HepG2 (cell line): Measurements from ENCODE around the gene C5AR1. TPM values are rescaled to one million over a fixed set of nuclear protein-coding genes. Genes with fewer than 3 reads are reported as not detected.

Experiments used
- FOXJ3 ChIP-seq: sonication (generic); formaldehyde crosslinking; IDR thresholded peaks from 2 replicates; pipeline ENCODE4 v1.4.0; 2020; ENCODE audit warnings: missing genetic modification reagents, mild to moderate bottlenecking, borderline replicate concordance
- ISL2 ChIP-seq: sonication (generic); formaldehyde crosslinking; IDR thresholded peaks from 2 replicates; pipeline ENCODE4 v1.5.0; 2020; ENCODE audit warnings: missing genetic modification reagents
- KDM2A ChIP-seq: sonication (generic); formaldehyde crosslinking; IDR thresholded peaks from 2 replicates; pipeline ENCODE4 v1.4.0; 2020; ENCODE audit warnings: low read depth, missing genetic modification reagents, borderline replicate concordance
- MXD1 ChIP-seq: sonication (generic); formaldehyde crosslinking; IDR thresholded peaks from 2 replicates; pipeline ENCODE4 v1.4.0; 2020; ENCODE audit warnings: mild to moderate bottlenecking, missing genetic modification reagents
- PCBP2 ChIP-seq: fragments of 200-400 bp; formaldehyde crosslinking; optimal IDR thresholded peaks from 2 replicates; pipeline ENCODE3; 2018; ENCODE audit warnings: low read length, low read depth; ENCODE audit not compliant: poor library complexity, severe bottlenecking
- RNF219 ChIP-seq: sonication (generic); formaldehyde crosslinking; IDR thresholded peaks from 2 replicates; pipeline ENCODE4 v1.5.0; 2020; ENCODE audit warnings: mild to moderate bottlenecking, missing genetic modification reagents
- SIN3A ChIP-seq: IDR thresholded peaks from 2 replicates; pipeline ENCODE4 v1.6.1; 2011; ENCODE audit warnings: low read depth, mild to moderate bottlenecking, control low read depth, low read length, borderline replicate concordance
- ZBTB20 ChIP-seq: sonication (generic); formaldehyde crosslinking; IDR thresholded peaks from 2 replicates; pipeline ENCODE4 v1.8.1; 2023; ENCODE audit warnings: missing genetic modification reagents, low read depth, mild to moderate bottlenecking, borderline replicate concordance
- ZFAT ChIP-seq: sonication (generic); formaldehyde crosslinking; conservative IDR thresholded peaks from 2 replicates; pipeline ENCODE4 v1.8.1; 2023; ENCODE audit warnings: missing genetic modification reagents, inconsistent platforms
- ZFP62 ChIP-seq: sonication (generic); formaldehyde crosslinking; IDR thresholded peaks from 2 replicates; pipeline ENCODE4 v1.4.0; 2020; ENCODE audit warnings: missing genetic modification reagents
- ZNF557 ChIP-seq: sonication (generic); formaldehyde crosslinking; IDR thresholded peaks from 2 replicates; pipeline ENCODE4 v1.4.0; 2020; ENCODE audit warnings: missing genetic modification reagents
- ZNF614 ChIP-seq: IDR thresholded peaks from 2 replicates; pipeline ENCODE4 v1.6.1; 2018; ENCODE audit warnings: missing biosample characterization, missing genetic modification reagents, inconsistent platforms, borderline replicate concordance
- ZNF850 ChIP-seq: sonication (generic); formaldehyde crosslinking; conservative IDR thresholded peaks from 2 replicates; pipeline ENCODE4 v1.9.0; 2021; ENCODE audit warnings: mild to moderate bottlenecking, missing genetic modification reagents
- polyA plus RNA-seq, 8 experiments: library from polyadenylated mRNA; depleted of rRNA in 3 of 8; stranded (reverse) in 7 of 8; unstranded in 1 of 8; fragments of >200 nt; fragmentation: Illumina TruSeq in 4 of 8; extraction: Trizol in 4 of 8; gene quantifications; 2 replicates each; pipeline versions ENCODE4 v1.2.1 to v1.2.3, GENCODE V29; 2011 to 2016; ENCODE audit warnings: low read depth in 4 of 8, missing spikeins in 1 of 8, mixed read lengths in 1 of 8; ENCODE audit not compliant: insufficient read depth in 1 of 8
- total RNA-seq, 5 experiments: library from RNA; depleted of rRNA; stranded (reverse); fragments of >200 nt; fragmentation: Illumina TruSeq; extraction: Trizol; gene quantifications; 2 replicates each; pipeline ENCODE4 v1.2.3, GENCODE V29; 2016; ENCODE audit warnings: low read depth in 1 of 5
- TF ChIP-seq, protein P1 (sequence below): sonication (generic); formaldehyde crosslinking; IDR thresholded peaks from 2 replicates; pipeline ENCODE4 v1.4.0; 2020; ENCODE audit warnings: missing genetic modification reagents
- TF ChIP-seq, protein P2 (sequence below): sonication (generic); formaldehyde crosslinking; IDR thresholded peaks from 2 replicates; pipeline ENCODE4 v1.8.1; 2022; ENCODE audit warnings: low read depth, mild to moderate bottlenecking, missing genetic modification reagents
- TF ChIP-seq, protein P3 (sequence below): fragments of 450-650 bp; IDR thresholded peaks from 2 replicates; pipeline ENCODE4 v1.6.1; 2017

C5AR1 gene
- total and polyA plus RNA-seq, 2 of the 13 experiments (the other 11 are each of a cell fraction or from before 2014, with no cell fraction given) = 0.07 to 1.6 TPM

DNA sequence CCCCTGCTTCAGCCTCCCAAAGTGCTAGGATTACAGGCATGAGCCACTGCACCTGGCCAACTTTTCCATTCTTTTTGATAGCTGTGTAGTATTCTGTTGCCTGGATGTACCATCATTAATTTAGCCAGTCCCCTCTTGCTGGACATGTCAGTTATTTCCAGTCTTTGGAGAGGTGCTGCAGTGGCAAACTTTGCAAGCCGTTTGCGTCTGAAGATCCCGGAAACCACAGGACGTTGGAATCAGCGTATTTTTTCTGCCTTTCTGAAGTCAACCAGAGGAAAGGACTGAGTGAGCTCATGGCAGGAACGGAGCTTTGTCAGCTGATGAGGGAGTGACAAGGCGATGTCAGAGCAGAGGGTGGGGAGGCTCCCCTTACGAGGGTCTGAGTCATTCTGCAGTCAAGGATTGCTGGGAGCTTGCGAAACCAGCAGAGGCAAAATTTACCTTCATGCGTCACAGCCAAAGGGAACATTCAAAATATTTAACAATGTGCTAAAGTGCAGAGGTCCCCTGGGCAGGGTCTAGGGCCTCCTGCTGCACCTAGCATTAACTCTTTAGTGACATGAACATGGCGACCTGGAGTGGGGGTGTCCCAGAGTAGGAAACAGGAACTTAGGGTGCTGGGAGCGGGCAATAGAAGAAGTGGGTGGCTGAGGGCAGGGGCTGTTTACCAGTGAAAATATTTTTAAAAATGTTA is 5.6 kb downstream of the C5AR1 start (continued):
- TF ChIP-seq ZNF557 (CRISPR knock-in tag) = peak; percentile 58; the same call in 1 of the 2 replicates
- TF ChIP-seq RNF219 (CRISPR knock-in tag) = no peak
- no peak for TF ChIP-seq MXD1
- peak; percentile 87; the same call in 1 of the 2 replicates for TF ChIP-seq ZNF614 (CRISPR knock-in tag)
- TF ChIP-seq KDM2A = peak; percentile 66; the same call in 1 of the 2 replicates
- TF ChIP-seq, protein P1, sequence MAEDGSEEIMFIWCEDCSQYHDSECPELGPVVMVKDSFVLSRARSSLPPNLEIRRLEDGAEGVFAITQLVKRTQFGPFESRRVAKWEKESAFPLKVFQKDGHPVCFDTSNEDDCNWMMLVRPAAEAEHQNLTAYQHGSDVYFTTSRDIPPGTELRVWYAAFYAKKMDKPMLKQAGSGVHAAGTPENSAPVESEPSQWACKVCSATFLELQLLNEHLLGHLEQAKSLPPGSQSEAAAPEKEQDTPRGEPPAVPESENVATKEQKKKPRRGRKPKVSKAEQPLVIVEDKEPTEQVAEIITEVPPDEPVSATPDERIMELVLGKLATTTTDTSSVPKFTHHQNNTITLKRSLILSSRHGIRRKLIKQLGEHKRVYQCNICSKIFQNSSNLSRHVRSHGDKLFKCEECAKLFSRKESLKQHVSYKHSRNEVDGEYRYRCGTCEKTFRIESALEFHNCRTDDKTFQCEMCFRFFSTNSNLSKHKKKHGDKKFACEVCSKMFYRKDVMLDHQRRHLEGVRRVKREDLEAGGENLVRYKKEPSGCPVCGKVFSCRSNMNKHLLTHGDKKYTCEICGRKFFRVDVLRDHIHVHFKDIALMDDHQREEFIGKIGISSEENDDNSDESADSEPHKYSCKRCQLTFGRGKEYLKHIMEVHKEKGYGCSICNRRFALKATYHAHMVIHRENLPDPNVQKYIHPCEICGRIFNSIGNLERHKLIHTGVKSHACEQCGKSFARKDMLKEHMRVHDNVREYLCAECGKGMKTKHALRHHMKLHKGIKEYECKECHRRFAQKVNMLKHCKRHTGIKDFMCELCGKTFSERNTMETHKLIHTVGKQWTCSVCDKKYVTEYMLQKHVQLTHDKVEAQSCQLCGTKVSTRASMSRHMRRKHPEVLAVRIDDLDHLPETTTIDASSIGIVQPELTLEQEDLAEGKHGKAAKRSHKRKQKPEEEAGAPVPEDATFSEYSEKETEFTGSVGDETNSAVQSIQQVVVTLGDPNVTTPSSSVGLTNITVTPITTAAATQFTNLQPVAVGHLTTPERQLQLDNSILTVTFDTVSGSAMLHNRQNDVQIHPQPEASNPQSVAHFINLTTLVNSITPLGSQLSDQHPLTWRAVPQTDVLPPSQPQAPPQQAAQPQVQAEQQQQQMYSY (CRISPR knock-in tag) = no peak
- peak; percentile 70; the same call in 1 of the 2 replicates for TF ChIP-seq FOXJ3 (CRISPR knock-in tag)
- TF ChIP-seq, protein P2, sequence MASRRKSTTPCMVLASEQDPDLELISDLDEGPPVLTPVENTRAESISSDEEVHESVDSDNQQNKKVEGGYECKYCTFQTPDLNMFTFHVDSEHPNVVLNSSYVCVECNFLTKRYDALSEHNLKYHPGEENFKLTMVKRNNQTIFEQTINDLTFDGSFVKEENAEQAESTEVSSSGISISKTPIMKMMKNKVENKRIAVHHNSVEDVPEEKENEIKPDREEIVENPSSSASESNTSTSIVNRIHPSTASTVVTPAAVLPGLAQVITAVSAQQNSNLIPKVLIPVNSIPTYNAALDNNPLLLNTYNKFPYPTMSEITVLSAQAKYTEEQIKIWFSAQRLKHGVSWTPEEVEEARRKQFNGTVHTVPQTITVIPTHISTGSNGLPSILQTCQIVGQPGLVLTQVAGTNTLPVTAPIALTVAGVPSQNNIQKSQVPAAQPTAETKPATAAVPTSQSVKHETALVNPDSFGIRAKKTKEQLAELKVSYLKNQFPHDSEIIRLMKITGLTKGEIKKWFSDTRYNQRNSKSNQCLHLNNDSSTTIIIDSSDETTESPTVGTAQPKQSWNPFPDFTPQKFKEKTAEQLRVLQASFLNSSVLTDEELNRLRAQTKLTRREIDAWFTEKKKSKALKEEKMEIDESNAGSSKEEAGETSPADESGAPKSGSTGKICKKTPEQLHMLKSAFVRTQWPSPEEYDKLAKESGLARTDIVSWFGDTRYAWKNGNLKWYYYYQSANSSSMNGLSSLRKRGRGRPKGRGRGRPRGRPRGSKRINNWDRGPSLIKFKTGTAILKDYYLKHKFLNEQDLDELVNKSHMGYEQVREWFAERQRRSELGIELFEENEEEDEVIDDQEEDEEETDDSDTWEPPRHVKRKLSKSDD (CRISPR knock-in tag) = peak; percentile 93
- no peak for TF ChIP-seq ZFP62 (CRISPR knock-in tag)
- no peak for TF ChIP-seq PCBP2
- TF ChIP-seq, protein P3, sequence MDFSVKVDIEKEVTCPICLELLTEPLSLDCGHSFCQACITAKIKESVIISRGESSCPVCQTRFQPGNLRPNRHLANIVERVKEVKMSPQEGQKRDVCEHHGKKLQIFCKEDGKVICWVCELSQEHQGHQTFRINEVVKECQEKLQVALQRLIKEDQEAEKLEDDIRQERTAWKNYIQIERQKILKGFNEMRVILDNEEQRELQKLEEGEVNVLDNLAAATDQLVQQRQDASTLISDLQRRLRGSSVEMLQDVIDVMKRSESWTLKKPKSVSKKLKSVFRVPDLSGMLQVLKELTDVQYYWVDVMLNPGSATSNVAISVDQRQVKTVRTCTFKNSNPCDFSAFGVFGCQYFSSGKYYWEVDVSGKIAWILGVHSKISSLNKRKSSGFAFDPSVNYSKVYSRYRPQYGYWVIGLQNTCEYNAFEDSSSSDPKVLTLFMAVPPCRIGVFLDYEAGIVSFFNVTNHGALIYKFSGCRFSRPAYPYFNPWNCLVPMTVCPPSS = no peak
- peak; percentile 48; the same call in 1 of the 2 replicates for TF ChIP-seq SIN3A
- TF ChIP-seq ZFAT (CRISPR knock-in tag) = no peak
- peak; percentile 65 for TF ChIP-seq ISL2 (CRISPR knock-in tag)
- no peak for TF ChIP-seq ZNF850 (CRISPR knock-in tag)
- TF ChIP-seq ZBTB20 (CRISPR knock-in tag) = peak; percentile 28; the same call in 1 of the 2 replicates
